ENCODE results near the gene RHOH.

RHOH gene

DNA sequence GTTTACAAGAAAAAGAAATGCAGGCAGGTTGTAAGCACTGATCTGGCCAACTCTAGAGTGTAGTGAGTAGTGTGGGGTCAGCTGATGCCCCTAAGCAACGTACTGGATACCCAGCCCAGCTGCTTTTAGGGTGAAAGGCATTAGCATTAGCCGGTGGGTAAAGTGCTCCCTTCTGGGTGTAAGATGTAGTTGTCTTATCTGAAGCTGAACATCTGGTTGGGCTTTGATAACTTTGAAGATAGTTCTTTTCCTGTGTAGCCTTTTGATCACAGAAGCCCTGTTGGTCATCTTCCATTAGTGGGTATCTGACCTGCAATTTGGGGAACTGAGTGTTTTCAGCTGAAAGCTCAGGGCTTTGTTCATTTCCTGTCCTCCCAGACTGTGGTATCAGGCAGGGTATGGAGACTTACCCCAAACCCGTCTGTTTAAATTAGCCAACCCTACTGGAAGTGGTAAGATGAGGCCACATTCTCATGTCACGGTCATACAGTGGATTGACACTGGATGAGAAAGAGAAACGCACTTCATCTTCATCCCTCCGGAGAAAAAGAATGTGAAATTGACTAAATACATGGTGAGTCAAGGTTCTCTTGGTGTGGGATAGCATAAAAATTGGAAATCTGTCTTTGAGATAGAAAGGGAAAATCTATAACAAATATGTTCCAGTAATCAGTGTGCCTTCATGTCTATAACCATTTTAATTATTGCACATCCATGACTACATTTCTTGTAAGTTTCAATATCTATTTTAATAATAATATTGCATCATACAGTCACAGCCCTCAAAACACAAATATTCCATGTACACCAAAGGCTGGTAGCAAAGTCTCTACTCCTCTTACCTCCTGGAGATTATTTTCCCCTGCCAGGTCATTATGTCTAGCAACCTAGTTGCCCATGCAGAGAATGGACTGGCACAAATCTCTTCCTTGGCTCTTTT, 8.7 kb downstream of the RHOH start:
- no peak for DNase-seq

DNA sequence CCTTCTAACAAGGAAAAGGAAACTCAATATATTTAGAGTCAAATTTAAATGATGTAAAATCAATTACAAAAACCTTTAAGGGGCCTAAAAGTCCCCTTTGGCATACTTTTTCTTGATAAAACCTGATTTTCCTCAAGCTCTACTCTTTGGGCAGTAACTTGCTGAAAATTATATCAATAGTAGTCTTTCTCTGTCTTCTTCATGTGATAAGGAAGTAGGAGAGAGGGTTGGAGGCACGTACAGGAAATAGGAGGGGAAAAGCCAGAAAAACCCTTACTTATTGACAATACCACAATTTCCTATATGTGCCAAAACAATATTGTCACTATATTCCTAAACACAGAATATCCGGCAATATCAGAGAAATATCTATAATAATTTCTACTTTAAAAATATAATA, 9.6 kb downstream of the RHOH start:
- DNase-seq = no peak

DNA sequence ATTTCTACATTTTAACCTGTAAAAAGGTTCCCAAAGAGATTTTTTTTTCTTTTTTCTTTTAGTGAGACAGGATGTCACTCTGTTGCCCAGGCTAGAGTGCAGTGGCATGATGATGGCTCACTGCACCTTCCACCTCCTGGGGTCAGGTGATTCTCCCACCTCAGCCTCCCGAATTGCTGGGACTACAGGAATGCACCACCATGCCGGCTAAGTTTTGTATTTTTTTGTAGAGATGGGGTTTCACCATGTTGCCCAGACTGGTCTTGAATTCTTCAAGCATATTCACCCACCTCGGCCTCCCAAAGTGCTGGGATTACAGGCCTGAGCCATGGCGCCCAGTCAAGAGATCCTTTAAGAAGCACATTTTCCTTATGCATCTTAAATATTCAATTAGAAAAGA, 12.6 kb downstream of the RHOH start:
- DNase-seq = no peak

DNA sequence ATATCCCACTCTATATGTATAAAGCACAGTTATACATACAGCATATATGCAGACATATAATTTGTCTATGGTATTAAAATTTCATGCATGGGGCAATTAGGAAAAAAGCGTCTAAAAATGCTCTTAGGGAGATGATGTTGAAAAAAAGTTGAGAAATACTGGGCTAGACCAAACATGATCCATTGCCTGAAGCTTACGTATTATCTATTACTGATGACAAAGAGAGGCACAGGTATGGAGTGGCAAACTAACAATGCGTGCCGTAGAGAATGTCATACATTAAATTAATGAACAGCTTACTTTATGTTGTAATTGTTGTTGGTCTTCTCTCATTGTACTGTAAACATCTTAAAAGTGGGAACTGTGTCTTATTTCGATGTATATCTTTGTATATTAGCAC, 13.9 kb downstream of the RHOH start:
- DNase-seq = no peak

- no peak for DNase-seq
Measured at GRCh38 chr4:40211224-40212185, 14.7 kb downstream of the RHOH start.

GRCh38 chr4:40212674-40213527, 16.1 kb downstream of the RHOH start:
- DNase-seq = no peak

- DNase-seq = peak; percentile 85
Measured at GRCh38 chr4:40214038-40214437, 17.2 kb downstream of the RHOH start.

DNA sequence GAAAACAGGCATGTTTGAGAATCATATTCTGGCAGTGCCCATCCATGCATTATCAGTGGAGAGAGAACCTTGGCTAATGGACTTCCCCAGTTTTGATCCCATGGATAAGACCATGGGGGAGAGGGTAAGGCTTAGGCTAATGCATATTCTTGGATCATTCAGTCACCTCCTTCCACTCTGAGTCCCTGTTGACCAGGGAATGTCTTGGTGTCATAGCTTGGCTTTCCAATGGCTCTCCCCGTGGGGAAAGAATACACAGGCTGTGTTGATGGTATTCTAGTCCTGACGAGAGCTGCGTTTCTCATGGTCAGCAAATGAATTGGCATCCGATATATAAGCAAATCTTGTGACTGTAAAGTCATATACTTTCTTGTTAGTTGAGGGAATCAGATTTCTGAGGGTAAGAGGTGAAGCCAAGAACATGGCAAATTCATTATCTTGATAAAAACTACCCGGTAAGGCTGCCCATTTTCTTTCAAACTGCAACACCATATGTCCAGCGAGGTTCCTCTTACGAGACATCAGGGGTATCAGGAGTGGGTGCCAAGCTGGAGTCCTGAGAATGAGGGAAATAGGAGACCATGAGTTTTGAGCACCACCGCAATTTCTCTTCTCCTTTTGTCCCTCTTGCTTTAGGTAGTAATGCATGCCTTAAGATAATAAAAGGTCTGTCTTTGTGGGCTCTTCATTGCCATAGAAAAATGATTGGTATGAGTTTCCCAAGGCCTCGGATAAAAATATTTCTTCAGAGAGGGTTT, 18.0 kb downstream of the RHOH start:
- DNase-seq = no peak

DNA sequence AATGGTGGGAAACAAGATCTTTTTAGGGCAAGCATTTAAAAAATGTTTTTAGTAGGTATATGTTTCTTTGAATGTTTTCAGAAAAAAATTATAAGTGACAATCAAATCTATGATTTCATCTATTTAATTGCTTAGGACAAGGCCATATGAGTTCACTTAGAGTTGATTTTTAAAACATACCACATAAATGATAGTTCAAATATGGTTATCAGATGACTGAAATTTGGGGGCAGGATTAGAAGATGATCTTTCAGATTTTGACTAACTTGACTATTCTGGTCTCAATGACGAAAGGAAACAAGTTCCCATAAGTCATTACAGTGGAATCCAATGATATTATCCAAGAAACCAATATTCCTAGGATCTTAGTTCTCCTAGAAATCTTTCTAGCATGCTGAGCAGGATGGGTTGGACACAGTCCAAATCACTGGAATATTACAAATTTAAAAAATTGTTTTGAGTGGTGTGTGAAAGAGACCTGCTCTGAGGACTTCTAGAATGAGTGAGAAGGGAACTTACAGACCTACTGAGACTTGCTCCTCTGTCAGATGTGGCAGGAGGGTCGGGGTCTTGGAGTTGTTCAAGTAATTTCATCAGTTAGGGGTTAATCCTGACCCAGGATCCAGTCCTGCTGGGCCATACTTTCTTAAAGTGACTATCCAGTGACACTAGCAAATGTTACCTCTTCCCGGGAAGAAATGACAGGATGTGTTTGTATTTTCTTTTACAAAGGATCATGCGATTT, 20.0 kb downstream of the RHOH start:
- no peak for DNase-seq

- no peak for DNase-seq
Measured at GRCh38 chr4:40221744-40222143, 24.9 kb downstream of the RHOH start.

GRCh38 chr4:40223343-40223742, 26.5 kb downstream of the RHOH start:
- DNase-seq = no peak

GRCh38 chr4:40224432-40224831, 27.6 kb downstream of the RHOH start:
- no peak for DNase-seq

DNA sequence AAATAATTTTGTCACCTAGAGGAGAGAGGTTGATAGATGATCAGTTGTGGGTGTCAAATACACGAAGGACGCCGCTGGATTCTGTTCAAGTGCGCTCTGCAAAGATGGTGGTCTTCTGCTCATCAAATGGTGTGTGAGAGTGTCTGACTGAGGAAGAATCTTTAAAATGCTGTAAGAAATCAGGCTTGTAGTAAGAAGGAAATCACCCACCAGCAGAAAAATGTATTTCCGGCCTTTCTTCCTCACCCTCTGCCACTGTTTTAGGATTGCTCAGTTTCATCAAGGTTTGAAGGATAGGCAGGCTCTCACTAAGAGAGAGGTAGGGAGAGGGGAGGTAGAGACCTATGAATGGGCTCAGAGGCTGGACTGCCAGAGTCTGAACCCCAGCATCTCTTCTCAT, 28.7 kb downstream of the RHOH start:
- DNase-seq = no peak

- DNase-seq = no peak
Measured at GRCh38 chr4:40227284-40227683, 30.5 kb downstream of the RHOH start.

DNA sequence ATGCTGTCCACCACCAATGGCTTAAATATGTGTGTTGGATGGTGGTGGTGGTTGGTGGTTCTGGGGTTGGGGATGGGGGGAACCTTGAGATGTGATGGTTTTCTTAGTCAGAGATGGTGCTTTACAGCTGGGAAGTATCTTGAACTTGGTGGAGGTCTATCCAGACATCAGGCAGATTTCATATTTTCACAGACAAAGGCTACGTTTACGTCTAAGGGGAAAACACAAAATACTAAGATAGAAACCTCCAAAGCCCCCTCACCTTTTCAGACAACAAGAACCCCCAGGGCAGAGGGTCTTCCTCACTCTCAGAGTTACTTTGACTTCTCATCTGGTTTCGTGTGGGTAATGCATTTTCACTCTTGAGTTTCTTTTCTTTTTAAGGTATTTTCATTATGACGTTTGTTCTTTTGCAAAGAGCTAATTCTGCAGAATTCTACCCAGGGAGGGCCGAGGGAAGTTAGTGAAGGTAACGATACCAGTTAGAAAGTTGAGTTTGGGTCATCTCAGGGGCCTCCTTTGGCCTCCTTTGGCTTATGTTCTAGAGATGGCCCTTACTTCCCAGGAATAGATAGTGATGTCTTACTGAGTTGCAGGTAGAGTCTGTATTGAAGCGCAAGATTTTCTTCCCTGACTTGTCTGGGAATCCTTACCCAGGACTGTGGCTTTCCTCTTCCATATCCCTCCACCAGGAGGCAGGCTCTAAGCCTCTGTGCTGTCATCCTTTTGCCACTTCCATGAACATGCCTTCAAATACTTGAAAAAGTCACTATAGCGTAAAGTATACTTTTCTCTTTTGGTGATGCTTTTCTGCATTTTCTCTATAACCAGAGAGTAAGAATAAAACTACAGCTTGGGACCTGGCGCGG, 31.9 kb downstream of the RHOH start:
- DNase-seq = no peak

DNA sequence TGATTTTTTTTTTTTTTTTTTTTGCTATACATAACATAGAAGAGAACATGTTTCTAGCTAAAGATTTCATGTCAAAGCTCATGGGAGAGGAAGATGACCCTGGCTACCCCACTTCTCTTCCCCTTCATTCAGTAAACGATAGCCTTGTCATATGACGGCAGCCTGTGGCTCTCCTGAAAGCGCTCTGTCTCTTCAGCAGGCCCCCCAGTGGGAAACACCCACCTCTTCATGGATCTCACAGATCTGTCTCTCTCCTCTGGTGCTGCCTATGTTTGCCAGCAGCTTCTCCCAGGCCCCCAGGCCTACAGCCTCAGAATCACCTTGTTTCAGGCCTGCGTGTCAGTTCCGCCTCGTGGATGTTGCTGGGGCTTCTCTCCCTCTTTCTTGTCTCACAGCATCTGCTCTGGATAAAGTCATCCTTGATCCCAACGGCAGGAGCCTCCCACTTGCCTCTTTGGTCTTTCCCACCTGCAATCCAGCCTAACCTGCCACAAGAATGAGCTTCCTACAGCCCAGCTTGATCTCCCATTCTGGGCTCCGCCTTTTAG, 34.6 kb downstream of the RHOH start:
- no peak for DNase-seq

DNA sequence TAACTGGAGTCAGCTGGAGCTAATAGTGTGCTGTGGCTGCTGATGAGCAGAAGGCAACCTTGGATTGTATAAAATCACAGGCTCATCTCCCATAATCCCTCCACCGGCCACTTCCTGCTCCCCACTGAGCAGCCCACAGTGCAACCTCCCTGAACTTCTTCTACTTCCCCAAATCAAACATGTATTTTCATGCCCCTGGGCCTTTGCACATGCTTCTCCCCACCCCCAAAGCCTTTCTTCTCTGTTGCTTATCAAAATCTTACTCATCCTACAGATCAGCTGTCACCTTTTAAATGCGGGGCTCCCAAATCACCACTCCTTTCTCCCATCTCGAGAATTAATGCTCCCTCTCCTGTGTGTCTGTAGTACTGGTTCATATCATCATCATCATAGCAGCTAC, 35.8 kb downstream of the RHOH start:
- no peak for DNase-seq

- no peak for DNase-seq
Measured at GRCh38 chr4:40233227-40233626, 36.4 kb downstream of the RHOH start.

DNA sequence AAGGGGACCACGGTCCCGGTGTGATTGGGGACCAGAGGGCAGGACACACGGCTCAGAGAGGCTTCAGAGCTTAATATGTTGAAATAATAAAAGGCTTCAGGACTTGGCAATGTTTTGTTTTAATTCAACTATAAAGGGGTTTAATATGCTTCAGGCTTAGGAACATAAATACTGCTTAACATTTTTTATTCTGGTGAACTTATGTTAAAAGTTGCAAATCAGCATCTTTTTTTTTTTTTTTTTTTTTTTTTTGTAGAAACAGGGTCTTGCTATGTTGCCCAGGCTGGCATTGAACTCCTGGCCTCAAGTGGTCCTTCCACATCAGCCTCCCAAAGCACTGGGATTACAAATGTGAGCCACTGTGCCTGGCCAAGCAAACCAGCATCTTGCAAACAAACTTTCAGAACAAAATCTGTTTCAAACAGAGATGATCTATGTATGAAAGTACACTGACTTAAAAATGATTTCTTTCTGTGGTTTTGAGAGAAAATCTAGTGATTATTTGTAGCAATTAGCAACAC, 37.7 kb downstream of the RHOH start:
- DNase-seq = no peak

Data from central memory CD4-positive, alpha-beta T cell (primary cell).